IMR-90 (cell line): Measurements from ENCODE around the gene EFEMP2. TPM values are rescaled to one million over a fixed set of nuclear protein-coding genes. Genes with fewer than 3 reads are reported as not detected.
A peak's percentile ranks its signal among the peaks of the same experiment; 100 is the strongest.

ENCODE experiments used
- ATAC-seq: fragments of 200-7000 bp; cut with Tn5 transposase; 2 replicates; pipeline ENCODE4 v1.9.1; 2020; ENCODE audit warnings: low read depth, mild to moderate bottlenecking, moderate library complexity
- BruUV-seq: library from RNA; stranded (reverse); fragments of 400-500 nt; replicated peaks from 2 replicates; lab custom pipeline; 2021; lab: Mats Ljungman, UMichigan
- CTCF ChIA-PET: fragments of 300-600 bp; formaldehyde crosslinking; extraction: SDS; loops from one replicate; lab custom pipeline; 2021; ENCODE audit warnings: antibody characterized with exemption; lab: Yijun Ruan, JAX
- POLR2A ChIA-PET: fragments of 300-600 bp; sonication (Branson Sonifier 250); formaldehyde crosslinking; loops from one replicate; lab custom pipeline; 2022; ENCODE audit warnings: antibody characterized with exemption; ENCODE audit not compliant: unreplicated experiment; lab: Charles Lee
- DNase-seq: peaks from one replicate; pipeline ENCODE4 v3.0.0; 2013
- H2AFZ ChIP-seq: replicated peaks from 2 replicates; pipeline ENCODE3; 2013; ENCODE audit warnings: low read length, mild to moderate bottlenecking; ENCODE audit not compliant: poor library complexity
- H2AK5ac ChIP-seq: 2 replicates; pipeline ENCODE4 v1.6.1; 2013; ENCODE audit warnings: low read depth, low read length, inconsistent platforms
- H2AK9ac ChIP-seq: replicated peaks from 2 replicates; pipeline ENCODE3; 2013; ENCODE audit warnings: mild to moderate bottlenecking, low read depth, low read length, moderate library complexity; ENCODE audit not compliant: poor library complexity
- H2BK120ac ChIP-seq: 2 replicates; pipeline ENCODE4 v1.6.1; 2013; ENCODE audit warnings: low read depth, low read length, inconsistent platforms
- H2BK15ac ChIP-seq: 3 replicates; pipeline ENCODE4 v1.6.1; 2013; ENCODE audit warnings: low read depth, low read length, inconsistent platforms
- H2BK20ac ChIP-seq: 2 replicates; pipeline ENCODE4 v1.6.1; 2013; ENCODE audit warnings: low read depth, mild to moderate bottlenecking, inconsistent platforms, low read length, moderate library complexity
- H2BK5ac ChIP-seq: 2 replicates; pipeline ENCODE4 v1.6.1; 2013; ENCODE audit warnings: mild to moderate bottlenecking, low read depth, low read length, inconsistent platforms; ENCODE audit not compliant: poor library complexity, severe bottlenecking
- H3K14ac ChIP-seq: replicated peaks from 2 replicates; pipeline ENCODE4 v1.6.1; 2013; ENCODE audit warnings: low read depth, low read length, inconsistent platforms
- H3K18ac ChIP-seq: 2 replicates; pipeline ENCODE4 v1.6.1; 2013; ENCODE audit warnings: low read depth, low read length, control low read depth
- H3K23ac ChIP-seq: 2 replicates; pipeline ENCODE4 v1.6.1; 2013; ENCODE audit warnings: low read depth, low read length, inconsistent platforms
- H3K27ac ChIP-seq: 2 replicates; pipeline ENCODE4 v1.5.1; 2013; ENCODE audit warnings: mild to moderate bottlenecking, control low read depth, low read length; ENCODE audit not compliant: insufficient read depth
- H3K27me3 ChIP-seq: 2 replicates; pipeline ENCODE4 v1.6.1; 2013; ENCODE audit warnings: low read length; ENCODE audit not compliant: control insufficient read depth, insufficient read depth
- H3K36me3 ChIP-seq: 2 replicates; pipeline ENCODE4 v1.6.1; 2013; ENCODE audit warnings: low read length, mixed read lengths; ENCODE audit not compliant: control insufficient read depth, insufficient read depth
- H3K4ac ChIP-seq: 2 replicates; pipeline ENCODE4 v1.6.1; 2013; ENCODE audit warnings: low read depth, low read length, inconsistent platforms
- H3K4me1 ChIP-seq: 2 replicates; pipeline ENCODE4 v1.6.1; 2013; ENCODE audit warnings: low read length, mixed read lengths; ENCODE audit not compliant: control insufficient read depth, insufficient read depth
- H3K4me2 ChIP-seq: 2 replicates; pipeline ENCODE4 v1.6.1; 2013; ENCODE audit warnings: low read depth, mild to moderate bottlenecking, control low read depth, low read length, moderate library complexity
- H3K4me3 ChIP-seq: 2 replicates; pipeline ENCODE4 v1.5.1; 2013; ENCODE audit warnings: low read depth, mild to moderate bottlenecking, control low read depth, low read length, moderate library complexity; ENCODE audit not compliant: insufficient read depth
- H3K56ac ChIP-seq: 2 replicates; pipeline ENCODE4 v1.6.1; 2013; ENCODE audit warnings: low read length, inconsistent platforms; ENCODE audit not compliant: insufficient read depth; ENCODE audit errors: extremely low read depth
- H3K79me1 ChIP-seq, 2 experiments: 2 replicates each; pipeline ENCODE4 v1.6.1; 2013; ENCODE audit warnings: low read length in 2 of 2, inconsistent platforms in 1 of 2, low read depth in 1 of 2
- H3K9ac ChIP-seq: 2 replicates; pipeline ENCODE4 v1.6.1; 2013; ENCODE audit warnings: low read depth, low read length, control low read depth
- H3K9me1 ChIP-seq: 2 replicates; pipeline ENCODE4 v1.6.1; 2013; ENCODE audit warnings: low read length, inconsistent platforms; ENCODE audit not compliant: insufficient read depth
- H3K9me3 ChIP-seq: 2 replicates; pipeline ENCODE4 v1.6.1; 2013; ENCODE audit warnings: low read length; ENCODE audit not compliant: control insufficient read depth, insufficient read depth
- H4K20me1 ChIP-seq: 2 replicates; pipeline ENCODE4 v1.6.1; 2013; ENCODE audit warnings: low read length, inconsistent platforms; ENCODE audit not compliant: insufficient read depth
- H4K5ac ChIP-seq: 2 replicates; pipeline ENCODE4 v1.6.1; 2013; ENCODE audit warnings: mild to moderate bottlenecking, low read depth, low read length, control low read depth
- H4K8ac ChIP-seq, 2 experiments: 2 replicates each; pipeline ENCODE4 v1.6.1; 2013; ENCODE audit warnings: low read depth in 2 of 2, low read length in 2 of 2, control low read depth in 1 of 2, inconsistent platforms in 1 of 2
- H4K91ac ChIP-seq: 2 replicates; pipeline ENCODE4 v1.6.1; 2013; ENCODE audit warnings: low read depth, low read length, inconsistent platforms; ENCODE audit not compliant: insufficient read depth
- BHLHE40 ChIP-seq: fragments of 150-350 bp; IDR thresholded peaks from 2 replicates; pipeline ENCODE4 v1.6.1; 2016; ENCODE audit warnings: mild to moderate bottlenecking, low read depth, low read length
- CEBPB ChIP-seq: IDR thresholded peaks from 2 replicates; pipeline ENCODE4 v1.6.1; 2012; ENCODE audit warnings: low read depth, low read length, improper control_type of control experiment
- FOS ChIP-seq: fragments of 150-350 bp; IDR thresholded peaks from 2 replicates; pipeline ENCODE4 v1.6.1; 2016; ENCODE audit warnings: low read depth, low read length
- MAFK ChIP-seq: IDR thresholded peaks from 2 replicates; pipeline ENCODE4 v1.6.1; 2012; ENCODE audit warnings: low read depth, low read length, improper control_type of control experiment
- MAZ ChIP-seq: IDR thresholded peaks from 2 replicates; pipeline ENCODE4 v1.6.1; 2012; ENCODE audit warnings: low read depth, mild to moderate bottlenecking, low read length, improper control_type of control experiment, moderate library complexity, borderline replicate concordance
- MXI1 ChIP-seq: IDR thresholded peaks from 2 replicates; pipeline ENCODE4 v1.6.1; 2012; ENCODE audit warnings: low read depth, mild to moderate bottlenecking, low read length, moderate library complexity, borderline replicate concordance
- NFE2L2 ChIP-seq: fragments of 150-350 bp; IDR thresholded peaks from 2 replicates; pipeline ENCODE4 v1.6.1; 2016; ENCODE audit warnings: low read depth, mild to moderate bottlenecking, low read length
- POLR2A ChIP-seq: IDR thresholded peaks from 2 replicates; pipeline ENCODE4 v1.6.1; 2012; ENCODE audit warnings: mild to moderate bottlenecking, low read depth, low read length
- RAD21 ChIP-seq: IDR thresholded peaks from 2 replicates; pipeline ENCODE4 v1.6.1; 2012; ENCODE audit warnings: low read length, improper control_type of control experiment
- RCOR1 ChIP-seq: IDR thresholded peaks from 2 replicates; pipeline ENCODE4 v1.6.1; 2012; ENCODE audit warnings: mild to moderate bottlenecking, low read length, improper control_type of control experiment; ENCODE audit not compliant: insufficient replicate concordance
- SMC3 ChIP-seq: fragments of 150-350 bp; IDR thresholded peaks from 2 replicates; pipeline ENCODE4 v1.6.1; 2016; ENCODE audit warnings: low read depth, mild to moderate bottlenecking, antibody characterized with exemption, low read length, moderate library complexity
- WGBS, 2 experiments: methylation state at CpG; one replicate each; pipeline versions ENCODE4 v1.1.5 to v1.1.7; 2013; ENCODE audit warnings: missing lambda C conversion rate in 2 of 2; ENCODE audit not compliant: insufficient read length in 1 of 2; ENCODE audit errors: extremely low coverage in 2 of 2; 5-methylcytosine and 5-hydroxymethylcytosine counted together
- dilution Hi-C: fragments of 300-500 bp; cut with HindIII; formaldehyde crosslinking; loops from one replicate; pipeline ENCODE4 v1.14.3; 2018; ENCODE audit warnings: low sequenced_read_pairs; ENCODE audit not compliant: unreplicated experiment
- in situ Hi-C: fragments of 300-500 bp; cut with MboI; formaldehyde crosslinking; loops from 3 replicates; pipeline ENCODE4 v1.14.3; 2019; ENCODE audit warnings: low sequenced_read_pairs, inconsistent platforms, mixed read lengths
- intact Hi-C: fragments of 100-400 bp; cut with micrococcal nuclease; formaldehyde crosslinking; loops from 2 replicates; pipeline ENCODE4 v1.10.0; 2022
- polyA plus RNA-seq, 3 experiments: library from polyadenylated mRNA; depleted of rRNA; stranded (reverse); fragments of >200 nt; gene quantifications; 2 replicates each; pipeline ENCODE4 v1.2.3, GENCODE V29; 2012; ENCODE audit warnings: low replicate concordance in 1 of 3
- total RNA-seq: library from RNA; depleted of rRNA; stranded (reverse); fragments of >200 nt; gene quantifications from 2 replicates; pipeline ENCODE4 v1.2.3, GENCODE V29; 2012
- TF ChIP-seq, protein P1 (sequence below): fragments of 150-350 bp; IDR thresholded peaks from 2 replicates; pipeline ENCODE4 v1.6.1; 2016; ENCODE audit warnings: low read depth, mild to moderate bottlenecking, low read length, moderate library complexity, borderline replicate concordance
- TF ChIP-seq, protein P2 (sequence below): fragments of 150-350 bp; IDR thresholded peaks from 2 replicates; pipeline ENCODE4 v1.6.1; 2017; ENCODE audit warnings: mild to moderate bottlenecking, antibody characterized with exemption, low read length, low read depth

The EFEMP2 gene
- total and polyA plus RNA-seq, 2 of the 4 experiments (the other 2 are of a cell fraction), result 62.7 to 431 TPM

- H3K9me1 ChIP-seq, result peaks cover 16% of the 10 kb centered on the region; the same call in 1 of the 2 replicates
- DNase-seq (no peak), ATAC-seq (no peak)
- no peak overlapping the region for H3K18ac ChIP-seq
- CTCF ChIA-PET, result interaction anchor here (0.5 kb wide), 1 partner anchor 32 kb away, joined by 5 read pairs; no protein-coding TSS in a partner anchor
- no peak overlapping the region for H4K91ac ChIP-seq
- H3K4me1 ChIP-seq, result no peaks in the 10 kb centered on the region; the same call in 1 of the 2 replicates
- H2AK9ac ChIP-seq, result peak overlapping the region; percentile 76
- H2AK5ac ChIP-seq, result no peak overlapping the region
- H3K4me2 ChIP-seq, result no peak overlapping the region
- in situ Hi-C loops, result no loop called here
- no peak overlapping the region for H2BK15ac ChIP-seq
- 70% methylated on average over 3 of the region's 8 CpGs; no CpG with 5 or more reads in 1 of the 2 experiments for WGBS, 2 experiments
- no peak for TF ChIP-seq MAZ
- TF ChIP-seq NFE2L2, result no peak
- TF ChIP-seq SMC3, result no peak
- TF ChIP-seq, protein P1, sequence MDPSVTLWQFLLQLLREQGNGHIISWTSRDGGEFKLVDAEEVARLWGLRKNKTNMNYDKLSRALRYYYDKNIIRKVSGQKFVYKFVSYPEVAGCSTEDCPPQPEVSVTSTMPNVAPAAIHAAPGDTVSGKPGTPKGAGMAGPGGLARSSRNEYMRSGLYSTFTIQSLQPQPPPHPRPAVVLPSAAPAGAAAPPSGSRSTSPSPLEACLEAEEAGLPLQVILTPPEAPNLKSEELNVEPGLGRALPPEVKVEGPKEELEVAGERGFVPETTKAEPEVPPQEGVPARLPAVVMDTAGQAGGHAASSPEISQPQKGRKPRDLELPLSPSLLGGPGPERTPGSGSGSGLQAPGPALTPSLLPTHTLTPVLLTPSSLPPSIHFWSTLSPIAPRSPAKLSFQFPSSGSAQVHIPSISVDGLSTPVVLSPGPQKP, result no peak
- TF ChIP-seq POLR2A, result no peak
- no peak for TF ChIP-seq MXI1
- no peak for TF ChIP-seq FOS
- TF ChIP-seq CEBPB, result no peak
- TF ChIP-seq RAD21, result no peak
- no peak for TF ChIP-seq BHLHE40
- TF ChIP-seq MAFK, result no peak
- TF ChIP-seq, protein P2, sequence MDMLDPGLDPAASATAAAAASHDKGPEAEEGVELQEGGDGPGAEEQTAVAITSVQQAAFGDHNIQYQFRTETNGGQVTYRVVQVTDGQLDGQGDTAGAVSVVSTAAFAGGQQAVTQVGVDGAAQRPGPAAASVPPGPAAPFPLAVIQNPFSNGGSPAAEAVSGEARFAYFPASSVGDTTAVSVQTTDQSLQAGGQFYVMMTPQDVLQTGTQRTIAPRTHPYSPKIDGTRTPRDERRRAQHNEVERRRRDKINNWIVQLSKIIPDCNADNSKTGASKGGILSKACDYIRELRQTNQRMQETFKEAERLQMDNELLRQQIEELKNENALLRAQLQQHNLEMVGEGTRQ, result no peak
- no peak for TF ChIP-seq RCOR1
- peaks cover 37% of the 10 kb centered on the region for H3K36me3 ChIP-seq
- dilution Hi-C loops, result no loop called here
- H3K4me3 ChIP-seq, result no peak overlapping the region
- intact Hi-C loops, result no loop called here
- no peak overlapping the region for H4K5ac ChIP-seq
- no peak overlapping the region for H3K9ac ChIP-seq
- peaks cover 15 to 33% of the 10 kb centered on the region in 2 experiments for H3K79me1 ChIP-seq
- no peak overlapping the region for H3K27ac ChIP-seq
- no peak overlapping the region for H4K8ac ChIP-seq
- no peak overlapping the region; the same call in 1 of the 2 replicates for H3K23ac ChIP-seq
- H2BK5ac ChIP-seq, result no peak overlapping the region
- H2BK20ac ChIP-seq, result no peak overlapping the region
- H3K27me3 ChIP-seq, result no peaks in the 10 kb centered on the region
- H2BK120ac ChIP-seq, result no peak overlapping the region
- H3K9me3 ChIP-seq, result no peaks in the 10 kb centered on the region
- peaks cover 44% of the 10 kb centered on the region for H4K20me1 ChIP-seq
- no TSS peak for BruUV-seq
- H3K14ac ChIP-seq, result no peak overlapping the region
- POLR2A ChIA-PET, result no interaction called here
- no peak overlapping the region for H3K56ac ChIP-seq
- H2AFZ ChIP-seq, result no peak overlapping the region
- H3K4ac ChIP-seq, result peak overlapping the region; percentile 35; the same call in 1 of the 2 replicates
These were observed 23.2 kb downstream of the EFEMP2 start for GRCh38 chr11:65849366-65849765.
